SK-N-MC (cell line): ENCODE measurements around the gene LIF.

Experiments
- EZH2 ChIP-seq: fragments of 200-600 bp; sonication (generic); IDR thresholded peaks from one replicate; pipeline ENCODE4 v1.6.1; 2017; ENCODE audit warnings: antibody characterized with exemption
- FOXP2 ChIP-seq: optimal IDR thresholded peaks from 2 replicates; pipeline ENCODE3; 2011; ENCODE audit warnings: mild to moderate bottlenecking, moderate library complexity; ENCODE audit not compliant: insufficient read depth; ENCODE audit errors: extremely low read length, control extremely low read depth
- POLR2AphosphoS5 ChIP-seq: IDR thresholded peaks from 2 replicates; pipeline ENCODE4 v1.6.1; 2012; ENCODE audit warnings: mild to moderate bottlenecking, low read depth, low read length, borderline replicate concordance

GRCh38 chr22:30196141-30196879, 50.2 kb downstream of the LIF start:
- no peak for TF ChIP-seq EZH2
- no peak for TF ChIP-seq POLR2AphosphoS5
- TF ChIP-seq FOXP2, result no peak
